Fibroblast of villous mesenchyme (primary cell): ENCODE data around the gene LRRC23. TPM values are rescaled to one million over a fixed set of nuclear protein-coding genes. Genes with fewer than 3 reads are reported as not detected.

ENCODE experiments used
- DNase-seq: peaks from one replicate; pipeline ENCODE4 v3.0.0-alpha.2; 2010; ENCODE audit warnings: low read depth
- H3K4me3 ChIP-seq: 2 replicates; pipeline ENCODE4 v1.5.1; 2011; ENCODE audit warnings: low read depth, mild to moderate bottlenecking, low read length
- CTCF ChIP-seq: IDR thresholded peaks from 2 replicates; pipeline ENCODE4 v1.5.1; 2012; ENCODE audit warnings: low read depth, mild to moderate bottlenecking, low read length; ENCODE audit not compliant: insufficient read depth
- small RNA-seq: library from RNA; depleted of rRNA; stranded (forward); fragments of <200 nt; gene quantifications from one replicate; pipeline ENCODE3, GENCODE V24; 2012
- total RNA-seq: library from RNA; depleted of rRNA; stranded (reverse); fragments of >200 nt; gene quantifications from 2 replicates; pipeline ENCODE4 v1.2.3, GENCODE V29; 2012

Gene LRRC23
- total RNA-seq, 1 donor = 4.7 TPM

DNA sequence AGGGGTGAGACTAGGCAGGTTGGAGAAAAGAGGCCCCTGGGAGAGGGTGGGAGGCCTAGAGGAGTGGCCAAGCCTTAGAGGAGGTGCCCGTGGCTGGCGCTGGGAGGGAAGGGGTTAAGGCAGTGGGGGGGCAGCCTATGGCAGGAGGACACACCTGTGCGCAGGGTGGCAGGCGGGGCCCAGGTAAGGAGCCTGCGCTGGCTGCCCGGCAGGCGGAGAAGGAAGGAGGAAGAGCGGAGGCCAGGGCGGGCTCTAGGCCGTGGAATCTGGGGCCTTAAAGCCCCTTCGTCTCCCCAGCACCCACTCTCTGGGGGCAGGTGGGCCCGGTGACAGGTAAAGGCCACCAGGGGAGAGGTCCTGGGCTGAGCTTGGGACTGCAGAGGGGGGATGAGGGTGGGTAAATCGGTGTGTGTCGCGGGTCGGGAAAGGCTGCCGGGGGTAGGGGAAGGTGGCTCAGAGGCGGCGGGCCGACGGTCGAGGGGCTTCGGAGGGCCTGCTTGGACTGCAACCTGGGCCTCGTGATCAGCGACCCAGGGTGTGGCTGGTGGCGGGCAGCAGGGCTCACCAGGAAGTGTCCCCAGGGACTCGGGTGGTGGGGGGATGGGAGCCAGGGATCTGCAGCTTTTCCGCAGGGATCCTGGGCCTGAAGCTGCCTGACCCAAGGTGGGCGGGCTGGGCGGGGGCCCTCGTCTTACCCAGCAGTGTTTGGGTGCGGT, 58.6 kb downstream of the LRRC23 start:
- DNase-seq = no peak
- H3K4me3 ChIP-seq = no peak overlapping the region
- TF ChIP-seq CTCF = no peak

Small RNA genes lying within 50 kb of the gene (small RNA-seq; reads per million reads assigned to genes)
- gene MIR141 (5.9 reads per million, percentile 84 among the genes with 10 or more reads in this experiment), gene MIR200C (16.2 reads per million, percentile 92 among the genes with 10 or more reads in this experiment), gene RNU7-1 (not detected)

Other genes starting within 250 kb of the LRRC23 start
- gene ING4, start 241.7 kb upstream of the LRRC23 start, total RNA-seq = 23.8 and 25.5 TPM in 2 replicates
- 19.4 and 20.3 TPM in 2 replicates for gene ZNF384, start 215.4 kb upstream of the LRRC23 start, total RNA-seq
- not detected in 2 replicates for gene PIANP, start 204.0 kb upstream of the LRRC23 start, total RNA-seq
- 71.8 and 79.9 TPM in 2 replicates for gene COPS7A, start 180.8 kb upstream of the LRRC23 start, total RNA-seq
- 160 and 229 TPM in 2 replicates for gene MLF2, start 151.7 kb upstream of the LRRC23 start, total RNA-seq
- 150 and 167 TPM in 2 replicates for gene PTMS, start 138.5 kb upstream of the LRRC23 start, total RNA-seq
- 0.43 and 0.64 TPM in 2 replicates for gene LAG3, start 132.3 kb upstream of the LRRC23 start, total RNA-seq
- gene CD4, start 115.3 kb upstream of the LRRC23 start, total RNA-seq = 1.7 and 1.9 TPM in 2 replicates
- 2.6 and 3.0 TPM in 2 replicates for gene GPR162, start 83.0 kb upstream of the LRRC23 start, total RNA-seq
- 91.1 and 117 TPM in 2 replicates for gene P3H3, start 76.4 kb upstream of the LRRC23 start, total RNA-seq
- gene GNB3, start 63.9 kb upstream of the LRRC23 start, total RNA-seq = 1.7 and 3.9 TPM in 2 replicates
- 18.4 and 21.2 TPM in 2 replicates for gene CDCA3, start 53.5 kb upstream of the LRRC23 start, total RNA-seq
- gene USP5, start 52.7 kb upstream of the LRRC23 start, total RNA-seq = 91.5 and 96.7 TPM in 2 replicates
- 620 and 695 TPM in 2 replicates for gene TPI1, start 37.3 kb upstream of the LRRC23 start, total RNA-seq
- gene SPSB2, start 31.5 kb upstream of the LRRC23 start, total RNA-seq = 6.0 and 8.7 TPM in 2 replicates
- gene ENO2, start 9.8 kb downstream of the LRRC23 start, total RNA-seq = 3.5 and 5.2 TPM in 2 replicates
- 11.3 and 16.4 TPM in 2 replicates for gene ATN1, start 23.1 kb downstream of the LRRC23 start, total RNA-seq
- not detected in 2 replicates for gene RNU7-1, start 39.0 kb downstream of the LRRC23 start, total RNA-seq
- gene C12orf57, start 39.2 kb downstream of the LRRC23 start, total RNA-seq = 94.7 and 96.7 TPM in 2 replicates
- not detected in 2 replicates for gene PTPN6, start 46.5 kb downstream of the LRRC23 start, total RNA-seq
- 143 and 155 TPM in 2 replicates for gene PHB2, start 65.8 kb downstream of the LRRC23 start, total RNA-seq
- 32.9 and 44.9 TPM in 2 replicates for gene EMG1, start 66.1 kb downstream of the LRRC23 start, total RNA-seq
- gene LPCAT3, start 113.7 kb downstream of the LRRC23 start, total RNA-seq = 20.6 and 26.3 TPM in 2 replicates
- 127 and 146 TPM in 2 replicates for gene C1S, start 155.9 kb downstream of the LRRC23 start, total RNA-seq
- gene C1R, start 187.6 kb downstream of the LRRC23 start, total RNA-seq = 83.4 and 84.2 TPM in 2 replicates
- gene C1RL, start 204.4 kb downstream of the LRRC23 start, total RNA-seq = 30.2 and 34.5 TPM in 2 replicates
- gene RBP5, start 224.1 kb downstream of the LRRC23 start, total RNA-seq = not detected in 2 replicates
- gene CLSTN3, start 225.5 kb downstream of the LRRC23 start, total RNA-seq = 11.3 and 19.0 TPM in 2 replicates